ENCODE data around the gene PPAT.
"Not testable (repeated sequence)": the region's sequence is repeated elsewhere in the genome, so short reads cannot be mapped to it uniquely, and the experiment has no call there.

The PPAT gene

GRCh38 chr4:56388306-56388705 is 47.1 kb downstream of the PPAT start:
- no peaks in the 10 kb centered on the region for H3K9me3 ChIP-seq
- H3K4me3 ChIP-seq: peak overlapping the region; percentile 62
- peaks cover 9% of the 10 kb centered on the region for H3K36me3 ChIP-seq (replicated peaks)
- DNase-seq (ENCODE audit: low spot score in 2 of 2): no peak
- in situ Hi-C loops (cut with MboI; ENCODE audit: low sequenced_read_pairs): no loop called here
- H3K4me1 ChIP-seq: peaks cover 3% of the 10 kb centered on the region
- H3K27me3 ChIP-seq (ENCODE audit: low read depth): no peaks in the 10 kb centered on the region

GRCh38 chr4:56387023-56388001 is 48.1 kb downstream of the PPAT start, which contains the start of gene AASDH:
Gene AASDH, minus strand, starts transcription at chr4:56387491. Its CDS starts 3,192 bp downstream, at chr4:56384299.
- DNase-seq (ENCODE audit: low spot score in 2 of 2): peak; percentile 93
- Histone ChIP-seq H3K4me1 (peaks cover 3% of the 10 kb centered on the region), H3K36me3 (replicated peaks) (peaks cover 4% of the 10 kb centered on the region; the same call in 1 of the 2 replicates), H3K4me3 (peak within 1 kb of the TSS; percentile 62), H3K27me3 (ENCODE audit: low read depth) (no peaks in the 10 kb centered on the region), H3K9me3 (no peaks in the 10 kb centered on the region)
- in situ Hi-C loops (cut with MboI; ENCODE audit: low sequenced_read_pairs): no loop called here

- H3K27me3 ChIP-seq (ENCODE audit: low read depth): no peaks in the 10 kb centered on the region
- H3K4me1 ChIP-seq: peaks cover 3% of the 10 kb centered on the region
- H3K9me3 ChIP-seq: no peaks in the 10 kb centered on the region
- DNase-seq (ENCODE audit: low spot score in 2 of 2): no peak
- in situ Hi-C loops (cut with MboI; ENCODE audit: low sequenced_read_pairs): no loop called here
- no peaks in the 10 kb centered on the region for H3K36me3 ChIP-seq (replicated peaks)
- H3K4me3 ChIP-seq: peak overlapping the region; percentile 62
Measured at GRCh38 chr4:56386091-56386490, 49.3 kb downstream of the PPAT start.

- Histone ChIP-seq H3K4me1 (no peaks in the 10 kb centered on the region; the same call in 1 of the 2 replicates), H3K36me3 (replicated peaks) (no peaks in the 10 kb centered on the region), H3K4me3 (no peak overlapping the region), H3K9me3 (no peaks in the 10 kb centered on the region), H3K27me3 (ENCODE audit: low read depth) (no peaks in the 10 kb centered on the region)
- no peak for DNase-seq (ENCODE audit: low spot score in 2 of 2)
- in situ Hi-C loops (cut with MboI; ENCODE audit: low sequenced_read_pairs): no loop called here
Measured at GRCh38 chr4:56375458-56375857, 60.0 kb downstream of the PPAT start.

GRCh38 chr4:56374956-56375355 is 60.5 kb downstream of the PPAT start:
- Histone ChIP-seq H3K9me3 (no peaks in the 10 kb centered on the region), H3K36me3 (replicated peaks) (no peaks in the 10 kb centered on the region), H3K27me3 (ENCODE audit: low read depth) (no peaks in the 10 kb centered on the region), H3K4me3 (no peak overlapping the region), H3K4me1 (no peaks in the 10 kb centered on the region; the same call in 1 of the 2 replicates)
- in situ Hi-C loops (cut with MboI; ENCODE audit: low sequenced_read_pairs): no loop called here
- no peak for DNase-seq (ENCODE audit: low spot score in 2 of 2)

- H3K4me3 ChIP-seq: no peak overlapping the region
- DNase-seq (ENCODE audit: low spot score in 2 of 2): no peak
- H3K9me3 ChIP-seq: no peaks in the 10 kb centered on the region
- no peaks in the 10 kb centered on the region for H3K27me3 ChIP-seq (ENCODE audit: low read depth)
- H3K36me3 ChIP-seq (replicated peaks): peaks cover 7% of the 10 kb centered on the region
- in situ Hi-C loops (cut with MboI; ENCODE audit: low sequenced_read_pairs): no loop called here
- H3K4me1 ChIP-seq: no peaks in the 10 kb centered on the region
Measured at GRCh38 chr4:56372774-56373173, 62.6 kb downstream of the PPAT start.

- in situ Hi-C loops (cut with MboI; ENCODE audit: low sequenced_read_pairs): no loop called here
Measured at GRCh38 chr4:56371426-56372220, 63.8 kb downstream of the PPAT start.

GRCh38 chr4:56370377-56370776 is 65.0 kb downstream of the PPAT start:
- Histone ChIP-seq H3K36me3 (replicated peaks) (peaks cover 7% of the 10 kb centered on the region), H3K27me3 (ENCODE audit: low read depth) (no peaks in the 10 kb centered on the region), H3K9me3 (no peaks in the 10 kb centered on the region), H3K4me1 (no peaks in the 10 kb centered on the region), H3K4me3 (no peak overlapping the region)
- peak; percentile 38 to 45 for DNase-seq (ENCODE audit: low spot score in 2 of 2)
- in situ Hi-C loops (cut with MboI; ENCODE audit: low sequenced_read_pairs): no loop called here

More at GRCh38 chr4:56371426-56372220, 63.8 kb downstream of the PPAT start:
- DNase-seq (ENCODE audit: low spot score in 2 of 2): peak in 1 of 2 experiments; percentile 55
- Histone ChIP-seq H3K27me3 (ENCODE audit: low read depth) (no peaks in the 10 kb centered on the region), H3K4me1 (no peaks in the 10 kb centered on the region), H3K4me3 (no peak overlapping the region), H3K9me3 (no peaks in the 10 kb centered on the region), H3K36me3 (replicated peaks) (peaks cover 7% of the 10 kb centered on the region)

- H3K36me3 ChIP-seq (replicated peaks); H3K4me1 ChIP-seq; H3K27me3 ChIP-seq (ENCODE audit: low read depth); in situ Hi-C loops (cut with MboI; ENCODE audit: low sequenced_read_pairs); DNase-seq (ENCODE audit: low spot score in 2 of 2); H3K9me3 ChIP-seq; H3K4me3 ChIP-seq: not testable (repeated sequence)
Measured at GRCh38 chr4:56362981-56363380, 72.4 kb downstream of the PPAT start.

- in situ Hi-C loops (cut with MboI; ENCODE audit: low sequenced_read_pairs): no loop called here
- no peak for DNase-seq (ENCODE audit: low spot score in 2 of 2)
- H3K36me3 ChIP-seq (replicated peaks): no peaks in the 10 kb centered on the region
- H3K27me3 ChIP-seq (ENCODE audit: low read depth): no peaks in the 10 kb centered on the region
- H3K4me3 ChIP-seq: no peak overlapping the region
- H3K4me1 ChIP-seq: no peaks in the 10 kb centered on the region
- no peaks in the 10 kb centered on the region for H3K9me3 ChIP-seq
Measured at GRCh38 chr4:56360071-56360470, 75.3 kb downstream of the PPAT start.

GRCh38 chr4:56356650-56357049 is 78.8 kb downstream of the PPAT start:
- Histone ChIP-seq H3K4me1 (no peaks in the 10 kb centered on the region), H3K36me3 (replicated peaks) (no peaks in the 10 kb centered on the region), H3K4me3 (no peak overlapping the region), H3K9me3 (no peaks in the 10 kb centered on the region), H3K27me3 (ENCODE audit: low read depth) (no peaks in the 10 kb centered on the region)
- no peak for DNase-seq (ENCODE audit: low spot score in 2 of 2)
- in situ Hi-C loops (cut with MboI; ENCODE audit: low sequenced_read_pairs): no loop called here

- no peak for DNase-seq (ENCODE audit: low spot score in 2 of 2)
- in situ Hi-C loops (cut with MboI; ENCODE audit: low sequenced_read_pairs): no loop called here
Measured at GRCh38 chr4:56348576-56348975, 86.8 kb downstream of the PPAT start.

GRCh38 chr4:56345458-56345857 is 90.0 kb downstream of the PPAT start:
- no peaks in the 10 kb centered on the region for H3K27me3 ChIP-seq (ENCODE audit: low read depth)
- no peak for DNase-seq (ENCODE audit: low spot score in 2 of 2)

More at GRCh38 chr4:56348576-56348975, 86.8 kb downstream of the PPAT start:
- H3K9me3 ChIP-seq: no peaks in the 10 kb centered on the region
- no peaks in the 10 kb centered on the region for H3K36me3 ChIP-seq (replicated peaks)
- no peak overlapping the region for H3K4me3 ChIP-seq
- no peaks in the 10 kb centered on the region for H3K27me3 ChIP-seq (ENCODE audit: low read depth)
- H3K4me1 ChIP-seq: no peaks in the 10 kb centered on the region

More at GRCh38 chr4:56345458-56345857, 90.0 kb downstream of the PPAT start:
- in situ Hi-C loops (cut with MboI; ENCODE audit: low sequenced_read_pairs): no loop called here
- no peaks in the 10 kb centered on the region for H3K36me3 ChIP-seq (replicated peaks)
- H3K4me1 ChIP-seq: no peaks in the 10 kb centered on the region
- no peaks in the 10 kb centered on the region for H3K9me3 ChIP-seq
- H3K4me3 ChIP-seq: no peak overlapping the region

Data from HAP-1 (cell line).